Peyer's patch (tissue), 4 donors: ENCODE measurements around the gene RHEBL1. TPM values are rescaled to one million over a fixed set of nuclear protein-coding genes. Genes with fewer than 3 reads are reported as not detected.

ENCODE experiments used
- DNase-seq, 3 donors: peaks; one replicate each; pipeline ENCODE4 v3.0.0-alpha.2; 2017 to 2019
- H3K27ac ChIP-seq, 4 donors: fragments of 200-600 bp; sonication (generic); one replicate each; pipeline ENCODE4 v1.5.1; 2016 to 2019
- H3K27me3 ChIP-seq, 2 donors: fragments of 200-600 bp; sonication (generic); one replicate each; pipeline ENCODE4 v1.5.1; 2019
- H3K36me3 ChIP-seq, 3 donors: fragments of 200-600 bp; sonication (generic); one replicate each; pipeline ENCODE4 v1.5.1; 2016 to 2019
- H3K4me1 ChIP-seq, 4 donors: fragments of 200-600 bp; sonication (generic); one replicate each; pipeline ENCODE4 v1.5.1; 2016 to 2019
- H3K4me3 ChIP-seq, 4 donors: fragments of 200-600 bp; sonication (generic); 1 replicate in 3 of 4; 2 replicates in 1 of 4; pipeline ENCODE4 v1.5.1; 2016 to 2019; ENCODE audit warnings: mild to moderate bottlenecking in 1 of 4
- H3K9me3 ChIP-seq, 4 donors: fragments of 200-600 bp; sonication (generic); one replicate each; pipeline ENCODE4 v1.5.1; 2016 to 2019; ENCODE audit warnings: mild to moderate bottlenecking in 1 of 4
- CTCF ChIP-seq, 6 experiments: fragments of 450-650 bp in 4 of 6; fragments of 200-600 bp in 2 of 6; sonication (generic) in 1 of 6; IDR thresholded peaks; one replicate each; pipeline ENCODE4 v1.5.1; 2017 to 2019; ENCODE audit warnings: antibody characterized with exemption in 6 of 6, mild to moderate bottlenecking in 3 of 6, moderate library complexity in 1 of 6
- POLR2A ChIP-seq, 2 donors: fragments of 450-650 bp; IDR thresholded peaks; one replicate each; pipeline ENCODE4 v1.5.1; 2017; ENCODE audit warnings: antibody characterized with exemption in 2 of 2, mild to moderate bottlenecking in 2 of 2, moderate library complexity in 2 of 2
- total RNA-seq, 4 donors: library from RNA; depleted of rRNA; stranded (reverse); fragments of >200 nt; gene quantifications; one replicate each; pipeline ENCODE4 v1.1.0, GENCODE V29; 2016

The RHEBL1 gene
- total RNA-seq, 4 donors from 2014 or later, result not detected

DNA sequence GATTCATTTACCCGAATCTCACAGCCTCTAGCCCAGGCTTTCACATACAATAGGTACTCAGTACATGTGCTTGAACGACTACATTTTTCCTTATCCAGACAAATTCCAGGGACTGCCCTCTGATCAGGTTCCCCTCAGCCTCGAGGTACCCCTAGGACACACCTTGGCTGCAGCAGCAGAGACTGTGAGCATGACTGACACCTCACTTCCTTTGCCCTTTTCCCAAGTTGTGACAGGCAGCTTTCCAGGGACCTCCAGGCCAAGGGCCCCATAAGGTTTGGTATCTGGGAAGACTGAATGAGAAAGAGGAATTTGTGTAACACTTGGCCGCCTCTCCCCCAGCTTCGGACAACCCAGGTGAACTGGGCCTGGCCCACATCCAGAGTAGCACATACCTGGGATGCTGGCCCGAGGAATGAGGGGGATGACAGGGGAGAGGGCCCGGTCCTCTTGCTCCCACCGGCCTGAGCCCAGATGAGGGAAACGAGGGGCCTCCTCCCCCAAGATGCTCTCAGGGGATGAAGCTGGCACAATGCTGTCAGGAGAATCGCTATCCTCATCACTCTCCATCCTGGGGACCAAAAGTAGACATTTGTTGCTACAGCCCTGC lies 41.0 kb downstream of the RHEBL1 start:
- Histone ChIP-seq H3K9me3 (no peaks in the 10 kb centered on the region), H3K27me3 (no peaks in the 10 kb centered on the region), H3K4me3 (no peak overlapping the region), H3K36me3 (peaks cover 0 to 97% (median 0%) of the 10 kb centered on the region in 3 donors), H3K4me1 (no peaks in the 10 kb centered on the region), H3K27ac (no peak overlapping the region)
- TF ChIP-seq POLR2A (IDR thresholded peaks at IDR 0.05) (no peak), CTCF (IDR thresholded peaks at IDR 0.05) (no peak)
- DNase-seq, result no peak

- no peak overlapping the region for H3K4me3 ChIP-seq
- no peaks in the 10 kb centered on the region for H3K9me3 ChIP-seq
- no peaks in the 10 kb centered on the region for H3K27me3 ChIP-seq
- TF ChIP-seq POLR2A (IDR thresholded peaks at IDR 0.05) (no peak), CTCF (IDR thresholded peaks at IDR 0.05) (no peak)
- H3K27ac ChIP-seq, result no peak overlapping the region
- H3K4me1 ChIP-seq, result no peaks in the 10 kb centered on the region
- H3K36me3 ChIP-seq, result peaks cover 0 to 97% (median 0%) of the 10 kb centered on the region in 3 donors
- no peak for DNase-seq
These were observed 41.8 kb downstream of the RHEBL1 start for GRCh38 chr12:49027846-49028555.

- H3K36me3 ChIP-seq, result peaks cover 0 to 97% (median 0%) of the 10 kb centered on the region in 3 donors
- H3K27me3 ChIP-seq, result no peaks in the 10 kb centered on the region
These were observed 42.9 kb downstream of the RHEBL1 start for GRCh38 chr12:49026678-49027480.

GRCh38 chr12:49026101-49026500 lies 43.7 kb downstream of the RHEBL1 start:
- no peak for DNase-seq
- Histone ChIP-seq H3K27ac (no peak overlapping the region), H3K36me3 (peaks cover 0 to 97% (median 0%) of the 10 kb centered on the region in 3 donors), H3K9me3 (no peaks in the 10 kb centered on the region), H3K4me1 (no peaks in the 10 kb centered on the region), H3K4me3 (no peak overlapping the region), H3K27me3 (no peaks in the 10 kb centered on the region)
- no peak for TF ChIP-seq CTCF (IDR thresholded peaks at IDR 0.05)
- TF ChIP-seq POLR2A (IDR thresholded peaks at IDR 0.05), result no peak

More at GRCh38 chr12:49026678-49027480, 42.9 kb downstream of the RHEBL1 start:
- no peak for TF ChIP-seq CTCF (IDR thresholded peaks at IDR 0.05)
- TF ChIP-seq POLR2A (IDR thresholded peaks at IDR 0.05), result no peak
- DNase-seq, result peak in 2 of 3 donors; percentile 54 to 66
- no peaks in the 10 kb centered on the region for H3K9me3 ChIP-seq
- H3K4me3 ChIP-seq, result no peak overlapping the region
- no peaks in the 10 kb centered on the region for H3K4me1 ChIP-seq
- H3K27ac ChIP-seq, result no peak overlapping the region

GRCh38 chr12:49025463-49025862 lies 44.3 kb downstream of the RHEBL1 start:
- no peak overlapping the region for H3K4me3 ChIP-seq
- no peaks in the 10 kb centered on the region for H3K9me3 ChIP-seq
- peaks cover 0 to 91% (median 0%) of the 10 kb centered on the region in 3 donors for H3K36me3 ChIP-seq
- no peak for DNase-seq
- no peaks in the 10 kb centered on the region for H3K27me3 ChIP-seq
- H3K4me1 ChIP-seq, result no peaks in the 10 kb centered on the region
- TF ChIP-seq CTCF (IDR thresholded peaks at IDR 0.05), result no peak
- no peak for TF ChIP-seq POLR2A (IDR thresholded peaks at IDR 0.05)
- H3K27ac ChIP-seq, result no peak overlapping the region
